HFFc6 (cell line): ENCODE measurements around the gene ROMO1. TPM values are rescaled to one million over a fixed set of nuclear protein-coding genes. Genes with fewer than 3 reads are reported as not detected.

Source experiments
- DNase-seq: peaks from one replicate; pipeline ENCODE4 v3.0.0-alpha.2; 2018
- H3K27ac Mint-ChIP-seq: 2 replicates; pipeline ENCODE4 v1.8.0; 2020; ENCODE audit warnings: mild to moderate bottlenecking, mixed read lengths
- H3K27me3 Mint-ChIP-seq: 2 replicates; pipeline ENCODE4 v1.8.0; 2021; ENCODE audit warnings: mild to moderate bottlenecking, moderate library complexity, mixed read lengths; ENCODE audit not compliant: insufficient read depth
- H3K36me3 Mint-ChIP-seq: 2 replicates; pipeline ENCODE4 v1.8.0; 2021; ENCODE audit warnings: low read depth, mixed read lengths
- H3K4me1 Mint-ChIP-seq: 2 replicates; pipeline ENCODE4 v1.8.0; 2020; ENCODE audit warnings: low read depth, mixed read lengths
- H3K4me3 Mint-ChIP-seq: 2 replicates; pipeline ENCODE4 v1.8.0; 2020; ENCODE audit warnings: mild to moderate bottlenecking, moderate library complexity, mixed read lengths
- H3K9me3 Mint-ChIP-seq: 2 replicates; pipeline ENCODE4 v1.8.0; 2020; ENCODE audit warnings: mild to moderate bottlenecking, mixed read lengths
- CTCF ChIP-seq: fragments of 200-600 bp; sonication (generic); IDR thresholded peaks from 2 replicates; pipeline ENCODE4 v1.5.0; 2021; ENCODE audit warnings: antibody characterized with exemption, mild to moderate bottlenecking
- total RNA-seq, 6 experiments: library from RNA; stranded (reverse); fragmentation: NEBNext Ultra II Directional; extraction: Animal tissue kit (Norgen Biotek cat#: 25700); gene quantifications; 2 replicates in 1 of 6; 3 replicates in 5 of 6; pipeline ENCODE4 v1.2.3, GENCODE V29; 2021

Gene ROMO1
- total RNA-seq, 6 experiments from 2014 or later: 158 to 236 (median 195) TPM

- DNase-seq: no peak
- peaks cover 16% of the 10 kb centered on the region for H3K27me3 Mint-ChIP-seq
- H3K36me3 Mint-ChIP-seq: peaks cover 26% of the 10 kb centered on the region
- H3K4me1 Mint-ChIP-seq: peaks cover 33% of the 10 kb centered on the region
- no peak overlapping the region for H3K27ac Mint-ChIP-seq
- no peak for TF ChIP-seq CTCF
- no peak overlapping the region for H3K4me3 Mint-ChIP-seq
- H3K9me3 Mint-ChIP-seq: peaks cover 4% of the 10 kb centered on the region; the same call in 1 of the 2 replicates
These were observed 3.2 kb upstream of the ROMO1 start for GRCh38 chr20:35695978-35696377.

DNA sequence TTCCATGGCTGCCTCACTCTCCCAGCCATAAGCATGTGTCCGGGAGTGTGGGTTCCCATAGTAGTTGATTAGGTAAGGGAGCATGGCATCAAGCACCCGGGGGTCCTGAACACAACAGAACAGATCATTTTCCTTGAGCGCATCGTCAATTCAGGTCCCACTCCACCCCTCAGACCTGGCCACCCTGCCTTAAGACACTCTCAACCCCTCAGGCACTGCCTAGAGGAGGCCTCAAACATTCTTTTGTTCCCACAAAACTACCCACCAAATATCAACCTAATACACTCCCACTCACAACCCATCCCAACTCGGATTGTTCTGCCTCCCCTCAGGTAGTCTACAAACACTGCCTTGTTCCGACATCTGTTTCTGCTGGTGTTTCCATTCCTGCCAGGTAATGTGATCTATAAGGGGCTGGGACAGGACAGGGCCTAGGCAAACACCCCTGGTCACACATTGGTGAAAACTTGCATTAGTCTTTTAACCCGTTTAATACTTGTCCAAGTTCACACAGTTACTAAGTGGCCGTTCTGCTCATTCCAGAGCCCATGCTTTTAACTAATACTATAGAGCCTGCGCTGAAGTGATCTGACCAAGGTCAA lies 1.4 kb upstream of the ROMO1 start:
- H3K4me1 Mint-ChIP-seq: peaks cover 48% of the 10 kb centered on the region
- peaks cover 40% of the 10 kb centered on the region for H3K36me3 Mint-ChIP-seq
- DNase-seq: no peak
- H3K4me3 Mint-ChIP-seq: peak overlapping the region; percentile 92
- H3K27ac Mint-ChIP-seq: peak overlapping the region; percentile 84
- peaks cover 4% of the 10 kb centered on the region; the same call in 1 of the 2 replicates for H3K9me3 Mint-ChIP-seq
- H3K27me3 Mint-ChIP-seq: peaks cover 29% of the 10 kb centered on the region
- TF ChIP-seq CTCF: no peak

DNA sequence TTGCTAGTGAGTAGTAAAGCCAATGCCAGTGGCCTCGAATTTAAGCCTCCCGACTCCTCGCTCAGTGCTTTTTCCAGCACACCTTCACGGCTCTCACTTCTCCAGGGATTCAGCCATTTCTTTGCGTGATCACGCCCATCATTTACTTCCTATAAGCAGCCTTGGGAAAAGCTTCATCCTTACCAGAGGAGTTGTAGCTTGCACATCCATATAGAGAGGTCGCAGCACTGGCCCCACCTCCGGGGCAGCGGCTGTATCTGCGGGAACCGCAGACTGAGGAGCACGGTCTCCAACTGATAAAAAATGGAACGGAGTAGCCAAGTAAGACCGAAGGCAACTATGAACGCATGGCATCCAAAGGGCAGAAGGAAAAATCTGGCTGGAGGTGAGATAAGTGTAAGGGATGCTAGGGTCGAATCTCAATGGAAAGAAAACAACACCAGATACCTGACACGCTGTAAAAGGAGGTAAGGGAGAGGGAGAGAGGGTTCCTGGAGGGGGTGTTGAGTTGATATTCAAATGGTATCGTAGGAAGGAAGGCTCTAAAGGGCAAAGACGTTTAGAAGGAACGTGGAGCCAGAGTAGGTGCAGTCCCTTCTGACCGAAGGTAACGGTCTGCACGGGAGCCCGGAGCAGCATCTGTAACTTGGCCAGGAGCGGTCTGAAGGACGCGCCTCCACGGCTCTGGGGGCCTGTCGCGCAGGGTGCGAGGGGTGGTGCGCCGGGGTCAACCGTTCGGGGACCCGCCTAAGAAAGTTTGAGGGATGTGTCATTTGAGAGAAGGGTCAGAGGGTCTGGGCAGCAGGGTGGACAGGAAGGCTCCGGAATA lies 693 bp upstream of the ROMO1 start:
- TF ChIP-seq CTCF: no peak
- Mint-ChIP-seq H3K27ac (peak overlapping the region; percentile 84), H3K4me3 (peak overlapping the region; percentile 92), H3K36me3 (peaks cover 44% of the 10 kb centered on the region), H3K4me1 (peaks cover 55% of the 10 kb centered on the region), H3K27me3 (peaks cover 31% of the 10 kb centered on the region), H3K9me3 (peaks cover 4% of the 10 kb centered on the region; the same call in 1 of the 2 replicates)
- DNase-seq: no peak

DNA sequence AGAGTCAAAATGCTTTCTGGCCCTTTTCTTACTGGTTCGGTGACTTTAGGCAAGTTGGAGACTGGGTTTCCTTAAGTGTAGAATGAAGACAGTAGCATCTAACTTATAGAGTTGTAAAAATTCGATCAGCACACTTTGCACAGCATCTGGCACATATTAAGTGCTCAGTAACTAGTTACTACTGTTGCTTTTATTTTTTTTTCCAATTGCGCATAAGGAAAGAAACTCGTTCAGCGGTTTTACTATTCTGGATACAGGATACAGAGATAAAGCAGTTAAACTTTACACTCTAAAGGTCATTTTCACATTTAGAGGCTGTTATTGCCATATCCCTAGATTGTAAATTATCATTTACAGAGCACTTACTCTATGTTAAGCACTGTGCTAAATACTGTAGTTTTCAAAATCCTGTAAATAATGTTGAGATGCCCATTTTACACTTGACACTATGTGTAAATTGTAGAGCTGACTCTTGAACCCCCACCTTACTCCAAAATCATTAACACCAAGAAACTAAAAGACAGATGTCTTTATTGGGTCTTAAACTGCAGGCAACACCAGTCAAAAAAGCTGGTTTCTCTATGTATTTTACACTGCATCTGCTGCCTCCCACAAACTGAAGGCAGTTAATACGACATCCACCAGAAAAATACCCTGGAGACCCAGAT lies 886 bp downstream of the ROMO1 start:
- Mint-ChIP-seq H3K4me1 (peaks cover 71% of the 10 kb centered on the region), H3K4me3 (peak overlapping the region; percentile 92), H3K27ac (peak overlapping the region; percentile 99), H3K9me3 (peaks cover 4% of the 10 kb centered on the region; the same call in 1 of the 2 replicates), H3K27me3 (peaks cover 31% of the 10 kb centered on the region), H3K36me3 (peaks cover 58% of the 10 kb centered on the region)
- no peak for TF ChIP-seq CTCF
- no peak for DNase-seq

DNA sequence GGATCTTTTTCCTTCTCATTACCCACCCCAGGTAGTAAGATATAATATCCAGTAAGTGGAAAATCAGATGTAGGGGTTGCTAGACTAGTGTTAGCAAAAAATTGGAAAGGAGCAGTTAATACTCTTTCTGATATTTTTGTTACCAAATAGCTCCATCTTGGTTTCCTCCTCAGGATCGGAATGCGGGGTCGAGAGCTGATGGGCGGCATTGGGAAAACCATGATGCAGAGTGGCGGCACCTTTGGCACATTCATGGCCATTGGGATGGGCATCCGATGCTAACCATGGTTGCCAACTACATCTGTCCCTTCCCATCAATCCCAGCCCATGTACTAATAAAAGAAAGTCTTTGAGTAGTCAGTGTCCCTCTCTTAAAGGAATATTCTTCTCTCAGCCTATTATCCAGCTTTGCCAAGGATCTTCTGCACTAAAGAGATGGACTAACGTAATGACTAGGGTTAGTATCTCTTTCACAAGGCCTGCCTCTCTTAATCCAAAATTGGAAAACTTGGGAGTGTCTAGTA lies 1.5 kb downstream of the ROMO1 start:
- Mint-ChIP-seq H3K27me3 (peaks cover 32% of the 10 kb centered on the region), H3K4me3 (peak overlapping the region; percentile 92), H3K27ac (peak overlapping the region; percentile 99), H3K9me3 (peaks cover 4% of the 10 kb centered on the region; the same call in 1 of the 2 replicates), H3K36me3 (peaks cover 57% of the 10 kb centered on the region), H3K4me1 (peaks cover 71% of the 10 kb centered on the region)
- no peak for DNase-seq
- no peak for TF ChIP-seq CTCF
